ENCODE results near the gene SCAF8.

Gene SCAF8

DNA sequence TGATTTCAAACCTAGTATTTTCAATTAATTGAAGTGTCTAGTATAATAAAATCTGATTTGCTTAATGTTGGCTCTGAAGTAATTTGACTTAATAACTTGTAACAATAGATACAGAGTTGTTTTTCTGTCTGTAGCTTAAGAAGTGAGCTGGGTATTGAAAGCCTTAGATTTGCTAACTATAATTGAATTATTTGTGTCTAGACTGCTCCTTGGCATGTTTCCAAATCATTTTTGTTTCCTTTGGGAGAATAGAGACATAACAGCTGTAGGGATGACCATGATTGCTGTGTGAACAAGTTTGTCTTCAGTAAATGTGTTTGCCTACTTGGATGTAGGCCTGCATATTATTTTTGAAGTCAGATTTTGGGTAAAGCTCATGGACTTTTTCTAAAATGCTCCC is 115.4 kb downstream of the SCAF8 start:
- no peak overlapping the region for H3K23ac ChIP-seq (ENCODE audit: low read length)
- peaks cover 12% of the 10 kb centered on the region for H3K79me2 ChIP-seq (ENCODE audit: control insufficient read depth, insufficient read depth, low read length)
- peaks cover 2% of the 10 kb centered on the region for H3K4me1 ChIP-seq (ENCODE audit: control insufficient read depth, low read depth, low read length)
- H3K56ac ChIP-seq (ENCODE audit: low read length): no peak overlapping the region
- H3K36me3 ChIP-seq (ENCODE audit: control insufficient read depth, insufficient read depth, low read length): no peaks in the 10 kb centered on the region
- no peak overlapping the region for H3K9ac ChIP-seq (ENCODE audit: low read length)
- DNase-seq: no peak
- H3K79me1 ChIP-seq (ENCODE audit: low read length): peaks cover 23% of the 10 kb centered on the region
- no peak overlapping the region for H4K8ac ChIP-seq (ENCODE audit: low read depth, low read length)
- H3K4me2 ChIP-seq (ENCODE audit: low read length): no peak overlapping the region
- H3K4ac ChIP-seq (ENCODE audit: low read depth, low read length): no peak overlapping the region
- H4K5ac ChIP-seq (ENCODE audit: low read length): no peak overlapping the region
- H3K27me3 ChIP-seq (ENCODE audit: insufficient read depth, low read length, poor library complexity): peaks cover 1% of the 10 kb centered on the region
- H3K27ac ChIP-seq (ENCODE audit: low read depth, low read length): no peak overlapping the region
- no peak overlapping the region for H2BK5ac ChIP-seq (ENCODE audit: low read length)
- H2AK5ac ChIP-seq (ENCODE audit: low read length): no peak overlapping the region
- no peak overlapping the region for H3K4me3 ChIP-seq (ENCODE audit: low read length)
- H3K18ac ChIP-seq (ENCODE audit: low read length): no peak overlapping the region
- H2BK15ac ChIP-seq (replicated peaks; ENCODE audit: low read depth): no peak overlapping the region
- H2BK120ac ChIP-seq (ENCODE audit: low read depth, low read length): no peak overlapping the region

GRCh38 chr6:154849475-154849874 is 116.3 kb downstream of the SCAF8 start:
- no peak overlapping the region for H3K9ac ChIP-seq (ENCODE audit: low read length)
- no peak overlapping the region for H2BK120ac ChIP-seq (ENCODE audit: low read depth, low read length)
- H3K4me3 ChIP-seq (ENCODE audit: low read length): no peak overlapping the region
- no peaks in the 10 kb centered on the region for H3K36me3 ChIP-seq (ENCODE audit: control insufficient read depth, insufficient read depth, low read length)
- no CpG with 5 or more reads among the region's 1 CpG for WGBS (ENCODE audit: extremely low coverage, insufficient coverage, low lambda C conversion rate)
- H3K4me1 ChIP-seq (ENCODE audit: control insufficient read depth, low read depth, low read length): peaks cover 2% of the 10 kb centered on the region
- H3K4ac ChIP-seq (ENCODE audit: low read depth, low read length): no peak overlapping the region
- H3K56ac ChIP-seq (ENCODE audit: low read length): no peak overlapping the region
- no peak overlapping the region for H3K27ac ChIP-seq (ENCODE audit: low read depth, low read length)
- no peak for DNase-seq
- H3K27me3 ChIP-seq (ENCODE audit: insufficient read depth, low read length, poor library complexity): peaks cover 1% of the 10 kb centered on the region
- H3K23ac ChIP-seq (ENCODE audit: low read length): no peak overlapping the region
- H2BK5ac ChIP-seq (ENCODE audit: low read length): no peak overlapping the region
- no peak overlapping the region for H4K5ac ChIP-seq (ENCODE audit: low read length)
- no peak overlapping the region for H3K4me2 ChIP-seq (ENCODE audit: low read length)
- H2AK5ac ChIP-seq (ENCODE audit: low read length): no peak overlapping the region
- no peak overlapping the region for H4K8ac ChIP-seq (ENCODE audit: low read depth, low read length)
- no peak overlapping the region for H2BK15ac ChIP-seq (replicated peaks; ENCODE audit: low read depth)
- no peak overlapping the region for H3K18ac ChIP-seq (ENCODE audit: low read length)
- H3K79me2 ChIP-seq (ENCODE audit: control insufficient read depth, insufficient read depth, low read length): peaks cover 12% of the 10 kb centered on the region
- H3K79me1 ChIP-seq (ENCODE audit: low read length): peaks cover 23% of the 10 kb centered on the region

GRCh38 chr6:154852687-154853086 is 119.5 kb downstream of the SCAF8 start:
- Histone ChIP-seq H3K79me2 (ENCODE audit: control insufficient read depth, insufficient read depth, low read length) (peaks cover 6% of the 10 kb centered on the region), H3K18ac (ENCODE audit: low read length) (no peak overlapping the region), H3K79me1 (ENCODE audit: low read length) (peaks cover 17% of the 10 kb centered on the region), H3K27ac (ENCODE audit: low read depth, low read length) (no peak overlapping the region), H4K5ac (ENCODE audit: low read length) (no peak overlapping the region), H3K4ac (ENCODE audit: low read depth, low read length) (no peak overlapping the region), H3K27me3 (ENCODE audit: insufficient read depth, low read length, poor library complexity) (peaks cover 1% of the 10 kb centered on the region), H3K4me3 (ENCODE audit: low read length) (no peak overlapping the region), H2BK120ac (ENCODE audit: low read depth, low read length) (no peak overlapping the region), H3K9ac (ENCODE audit: low read length) (no peak overlapping the region), H3K56ac (ENCODE audit: low read length) (no peak overlapping the region), H3K23ac (ENCODE audit: low read length) (no peak overlapping the region), H2AK5ac (ENCODE audit: low read length) (no peak overlapping the region), H3K36me3 (ENCODE audit: control insufficient read depth, insufficient read depth, low read length) (no peaks in the 10 kb centered on the region), H2BK15ac (replicated peaks; ENCODE audit: low read depth) (no peak overlapping the region), H2BK5ac (ENCODE audit: low read length) (no peak overlapping the region), H4K8ac (ENCODE audit: low read depth, low read length) (no peak overlapping the region), H3K4me2 (ENCODE audit: low read length) (no peak overlapping the region), H3K4me1 (ENCODE audit: control insufficient read depth, low read depth, low read length) (peaks cover 2% of the 10 kb centered on the region)
- no peak for DNase-seq
- no CpG with 5 or more reads among the region's 3 CpGs for WGBS (ENCODE audit: extremely low coverage, insufficient coverage, low lambda C conversion rate)

GRCh38 chr6:154857529-154857928 is 124.3 kb downstream of the SCAF8 start:
- Histone ChIP-seq H3K9ac (ENCODE audit: low read length) (no peak overlapping the region), H3K4me1 (ENCODE audit: control insufficient read depth, low read depth, low read length) (no peaks in the 10 kb centered on the region), H3K79me2 (ENCODE audit: control insufficient read depth, insufficient read depth, low read length) (no peaks in the 10 kb centered on the region), H3K4ac (ENCODE audit: low read depth, low read length) (no peak overlapping the region), H2AK5ac (ENCODE audit: low read length) (no peak overlapping the region), H3K18ac (ENCODE audit: low read length) (no peak overlapping the region), H4K5ac (ENCODE audit: low read length) (no peak overlapping the region), H4K8ac (ENCODE audit: low read depth, low read length) (no peak overlapping the region), H3K27me3 (ENCODE audit: insufficient read depth, low read length, poor library complexity) (no peaks in the 10 kb centered on the region), H3K79me1 (ENCODE audit: low read length) (peaks cover 2% of the 10 kb centered on the region), H2BK15ac (replicated peaks; ENCODE audit: low read depth) (no peak overlapping the region), H3K23ac (ENCODE audit: low read length) (no peak overlapping the region), H3K4me3 (ENCODE audit: low read length) (no peak overlapping the region), H3K27ac (ENCODE audit: low read depth, low read length) (no peak overlapping the region), H3K36me3 (ENCODE audit: control insufficient read depth, insufficient read depth, low read length) (no peaks in the 10 kb centered on the region), H3K4me2 (ENCODE audit: low read length) (no peak overlapping the region), H2BK120ac (ENCODE audit: low read depth, low read length) (no peak overlapping the region), H2BK5ac (ENCODE audit: low read length) (no peak overlapping the region), H3K56ac (ENCODE audit: low read length) (no peak overlapping the region)
- no CpG with 5 or more reads among the region's 5 CpGs for WGBS (ENCODE audit: extremely low coverage, insufficient coverage, low lambda C conversion rate)
- DNase-seq: no peak

GRCh38 chr6:154861825-154862224 is 128.6 kb downstream of the SCAF8 start:
- WGBS (ENCODE audit: extremely low coverage, insufficient coverage, low lambda C conversion rate): no CpG with 5 or more reads among the region's 1 CpG

GRCh38 chr6:154862536-154862935 is 129.3 kb downstream of the SCAF8 start:
- H3K79me1 ChIP-seq (ENCODE audit: low read length): no peaks in the 10 kb centered on the region
- DNase-seq: no peak
- H3K27me3 ChIP-seq (ENCODE audit: insufficient read depth, low read length, poor library complexity): no peaks in the 10 kb centered on the region
- no peaks in the 10 kb centered on the region for H3K4me1 ChIP-seq (ENCODE audit: control insufficient read depth, low read depth, low read length)
- no peak overlapping the region for H3K4me2 ChIP-seq (ENCODE audit: low read length)
- H3K79me2 ChIP-seq (ENCODE audit: control insufficient read depth, insufficient read depth, low read length): no peaks in the 10 kb centered on the region
- H3K36me3 ChIP-seq (ENCODE audit: control insufficient read depth, insufficient read depth, low read length): no peaks in the 10 kb centered on the region
- no peak overlapping the region for H3K4me3 ChIP-seq (ENCODE audit: low read length)
- H2BK5ac ChIP-seq (ENCODE audit: low read length): no peak overlapping the region
- no CpG with 5 or more reads among the region's 11 CpGs for WGBS (ENCODE audit: extremely low coverage, insufficient coverage, low lambda C conversion rate)
- no peak overlapping the region for H3K56ac ChIP-seq (ENCODE audit: low read length)
- no peak overlapping the region for H2AK5ac ChIP-seq (ENCODE audit: low read length)
- H4K8ac ChIP-seq (ENCODE audit: low read depth, low read length): no peak overlapping the region
- H3K23ac ChIP-seq (ENCODE audit: low read length): no peak overlapping the region
- H2BK120ac ChIP-seq (ENCODE audit: low read depth, low read length): no peak overlapping the region
- no peak overlapping the region for H3K9ac ChIP-seq (ENCODE audit: low read length)
- no peak overlapping the region for H4K5ac ChIP-seq (ENCODE audit: low read length)
- no peak overlapping the region for H3K4ac ChIP-seq (ENCODE audit: low read depth, low read length)
- H2BK15ac ChIP-seq (replicated peaks; ENCODE audit: low read depth): no peak overlapping the region
- no peak overlapping the region for H3K27ac ChIP-seq (ENCODE audit: low read depth, low read length)
- no peak overlapping the region for H3K18ac ChIP-seq (ENCODE audit: low read length)

More at GRCh38 chr6:154861825-154862224, 128.6 kb downstream of the SCAF8 start:
- Histone ChIP-seq H3K4me3 (ENCODE audit: low read length) (no peak overlapping the region), H3K27me3 (ENCODE audit: insufficient read depth, low read length, poor library complexity) (no peaks in the 10 kb centered on the region), H2BK15ac (replicated peaks; ENCODE audit: low read depth) (no peak overlapping the region), H4K8ac (ENCODE audit: low read depth, low read length) (no peak overlapping the region), H4K5ac (ENCODE audit: low read length) (no peak overlapping the region), H2BK120ac (ENCODE audit: low read depth, low read length) (no peak overlapping the region), H3K4me1 (ENCODE audit: control insufficient read depth, low read depth, low read length) (no peaks in the 10 kb centered on the region), H3K23ac (ENCODE audit: low read length) (no peak overlapping the region), H3K4me2 (ENCODE audit: low read length) (no peak overlapping the region), H2AK5ac (ENCODE audit: low read length) (no peak overlapping the region), H3K18ac (ENCODE audit: low read length) (no peak overlapping the region), H3K79me2 (ENCODE audit: control insufficient read depth, insufficient read depth, low read length) (no peaks in the 10 kb centered on the region), H3K36me3 (ENCODE audit: control insufficient read depth, insufficient read depth, low read length) (no peaks in the 10 kb centered on the region), H3K9ac (ENCODE audit: low read length) (no peak overlapping the region), H2BK5ac (ENCODE audit: low read length) (no peak overlapping the region), H3K56ac (ENCODE audit: low read length) (no peak overlapping the region), H3K4ac (ENCODE audit: low read depth, low read length) (no peak overlapping the region), H3K27ac (ENCODE audit: low read depth, low read length) (no peak overlapping the region), H3K79me1 (ENCODE audit: low read length) (no peaks in the 10 kb centered on the region)
- no peak for DNase-seq
